Tracheal epithelial cell (primary cell): ENCODE results near the gene C1QB. TPM values are rescaled to one million over a fixed set of nuclear protein-coding genes. Genes with fewer than 3 reads are reported as not detected.

Experiments used
- total RNA-seq: library from RNA; depleted of rRNA; stranded (reverse); fragments of >200 nt; gene quantifications from 2 replicates; pipeline ENCODE4 v1.2.1, GENCODE V29; 2014

Gene C1QB
- total RNA-seq: not detected in 2 replicates

GRCh38 chr1:22652881-22653316 lies at the start of gene C1QB:
Gene C1QB, plus strand, starts transcription at chr1:22653236. Its CDS starts 6,227 bp downstream, at chr1:22659463.

GRCh38 chr1:22636353-22636752 lies 16.7 kb upstream of the C1QB start, which contains the start of gene C1QA:
Gene C1QA, plus strand, starts transcription at chr1:22636628. Its CDS starts 989 bp downstream, at chr1:22637617.

GRCh38 chr1:22643381-22643780 lies 9.7 kb upstream of the C1QB start, which contains the start of gene C1QC:
Gene C1QC, plus strand, starts transcription at chr1:22643633. Its CDS starts 391 bp downstream, at chr1:22644024.

GRCh38 chr1:22710701-22711049 lies 57.6 kb downstream of the C1QB start, which contains the start of gene EPHB2:
Gene EPHB2, plus strand, starts transcription at chr1:22710839. Its CDS starts 144 bp downstream, at chr1:22710983.

Other genes starting within 250 kb of the C1QB start
- 8.5 and 8.9 TPM in 2 replicates for gene ZBTB40, start 201.4 kb upstream of the C1QB start, total RNA-seq
- not detected in 2 replicates for gene EPHA8, start 89.7 kb upstream of the C1QB start, total RNA-seq
- gene C1QA, start 16.6 kb upstream of the C1QB start, total RNA-seq: not detected in 2 replicates
- not detected in 2 replicates for gene C1QC, start 9.6 kb upstream of the C1QB start, total RNA-seq
- 15.1 and 63.4 TPM in 2 replicates for gene EPHB2, start 57.6 kb downstream of the C1QB start, total RNA-seq